Spleen (tissue), 7 donors: ENCODE data around the gene ADAMTS12.

Experiments
- POLR2AphosphoS5 ChIP-seq, 3 donors: sonication (generic); formaldehyde crosslinking; IDR thresholded peaks; one replicate each; pipeline ENCODE4 v1.5.1; 2017; ENCODE audit warnings: antibody characterized with exemption in 3 of 3
- TF ChIP-seq, protein P1 (sequence below), 11 experiments: fragments of 200-600 bp in 7 of 11; fragments of 450-650 bp in 4 of 11; sonication (generic) in 4 of 11; IDR thresholded peaks in 8 of 11; conservative IDR thresholded peaks in 3 of 11; 1 replicate in 7 of 11; 2 replicates in 4 of 11; pipeline versions ENCODE4 v1.4.0 to v1.8.0; 2016 to 2021; ENCODE audit warnings: antibody characterized with exemption in 11 of 11, inconsistent platforms in 4 of 11, mild to moderate bottlenecking in 1 of 11
- donor health status: DM: no; HTN: no; CAD: no; lungs with moderate emphysema.
- donor health status: DM: no; HTN: no; CAD: no.
- donor health status: DM: no; HTN: no; CAD: no.

DNA sequence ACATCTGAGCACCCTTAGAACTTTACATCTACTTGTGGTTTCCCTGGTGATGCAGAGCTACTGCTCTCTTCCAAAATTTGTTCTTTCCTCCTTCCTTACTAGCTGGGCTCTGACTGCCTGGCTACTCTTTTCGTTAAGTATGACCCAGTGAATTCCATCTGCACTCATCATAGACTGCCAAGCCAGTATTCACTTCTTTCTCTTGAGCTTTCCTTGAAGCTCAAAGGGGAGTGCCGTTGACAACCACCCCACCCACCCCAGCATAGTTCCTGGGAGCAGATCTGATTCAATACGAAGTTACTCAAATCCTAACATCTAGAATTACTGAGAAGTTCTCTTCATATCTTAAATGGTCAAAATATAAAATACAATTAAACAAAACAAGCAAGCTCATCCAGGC, 190.5 kb downstream of the ADAMTS12 start:
- TF ChIP-seq, protein P1, sequence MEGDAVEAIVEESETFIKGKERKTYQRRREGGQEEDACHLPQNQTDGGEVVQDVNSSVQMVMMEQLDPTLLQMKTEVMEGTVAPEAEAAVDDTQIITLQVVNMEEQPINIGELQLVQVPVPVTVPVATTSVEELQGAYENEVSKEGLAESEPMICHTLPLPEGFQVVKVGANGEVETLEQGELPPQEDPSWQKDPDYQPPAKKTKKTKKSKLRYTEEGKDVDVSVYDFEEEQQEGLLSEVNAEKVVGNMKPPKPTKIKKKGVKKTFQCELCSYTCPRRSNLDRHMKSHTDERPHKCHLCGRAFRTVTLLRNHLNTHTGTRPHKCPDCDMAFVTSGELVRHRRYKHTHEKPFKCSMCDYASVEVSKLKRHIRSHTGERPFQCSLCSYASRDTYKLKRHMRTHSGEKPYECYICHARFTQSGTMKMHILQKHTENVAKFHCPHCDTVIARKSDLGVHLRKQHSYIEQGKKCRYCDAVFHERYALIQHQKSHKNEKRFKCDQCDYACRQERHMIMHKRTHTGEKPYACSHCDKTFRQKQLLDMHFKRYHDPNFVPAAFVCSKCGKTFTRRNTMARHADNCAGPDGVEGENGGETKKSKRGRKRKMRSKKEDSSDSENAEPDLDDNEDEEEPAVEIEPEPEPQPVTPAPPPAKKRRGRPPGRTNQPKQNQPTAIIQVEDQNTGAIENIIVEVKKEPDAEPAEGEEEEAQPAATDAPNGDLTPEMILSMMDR (IDR thresholded peaks at IDR 0.05 in 8 of 11, conservative IDR thresholded peaks at IDR 0.05 in 3 of 11) = no peak
- TF ChIP-seq POLR2AphosphoS5 (IDR thresholded peaks at IDR 0.05) = no peak
